K562 (cell line): ENCODE data around the gene MYOCD. TPM values are rescaled to one million over a fixed set of nuclear protein-coding genes. Genes with fewer than 3 reads are reported as not detected.

ENCODE experiments used
- ATAC-seq: fragments of 200-7000 bp; cut with Tn5 transposase; 3 replicates; pipeline ENCODE4 v1.9.1; 2020; ENCODE audit warnings: moderate library complexity
- BruUV-seq: library from RNA; stranded (reverse); fragments of 400-500 nt; replicated peaks from 2 replicates; lab custom pipeline; 2021; lab: Mats Ljungman, UMichigan
- CTCF ChIA-PET: fragments of 300-600 bp; formaldehyde crosslinking; extraction: SDS; loops from one replicate; lab custom pipeline; 2021; ENCODE audit warnings: low intra/inter-chr PET ratio; lab: Yijun Ruan, JAX
- POLR2A ChIA-PET: fragments of 300-600, 350-650 bp; sonication (Branson Sonifier 250); formaldehyde crosslinking; extraction: SDS; loops from one replicate; lab custom pipeline; 2021; ENCODE audit warnings: antibody characterized with exemption, inconsistent platforms; lab: Yijun Ruan, JAX
- DNase-seq, 4 experiments: peaks; one replicate each; pipeline versions ENCODE4 v3.0.0 to v3.0.0-alpha.2; 2011 to 2018; ENCODE audit warnings: low spot score in 3 of 4, mixed read lengths in 3 of 4; ENCODE audit errors: extremely low read depth in 1 of 4
- FAIRE-seq: peaks from 2 replicates; lab custom pipeline; 2011; peaks lifted over from hg19 to GRCh38; lab: Jason Lieb, UNC
- H2AFZ ChIP-seq: 2 replicates; pipeline ENCODE4 v1.6.0; 2011; ENCODE audit warnings: low read depth, low read length, control low read depth, inconsistent platforms
- H3K27ac ChIP-seq: fragments of 200-600 bp; 3 replicates; pipeline ENCODE4 v1.8.0; 2011; ENCODE audit warnings: low read depth, mild to moderate bottlenecking, control low read depth, inconsistent platforms, low read length, moderate library complexity, mixed read lengths; ENCODE audit errors: extremely low read depth
- H3K27me3 ChIP-seq, 2 experiments: fragments of 300-600 bp in 1 of 2; 2 replicates in 1 of 2; 3 replicates in 1 of 2; pipeline versions ENCODE4 v1.6.0 to v1.8.0; 2011; ENCODE audit warnings: inconsistent platforms in 2 of 2, low read length in 2 of 2, mild to moderate bottlenecking in 1 of 2, mixed read lengths in 1 of 2, moderate library complexity in 1 of 2; ENCODE audit not compliant: control insufficient read depth in 2 of 2, insufficient read depth in 2 of 2
- H3K36me3 ChIP-seq: fragments of 300-600 bp; 3 replicates; pipeline ENCODE4 v1.8.0; 2011; ENCODE audit warnings: mild to moderate bottlenecking, low read length, inconsistent platforms; ENCODE audit not compliant: control insufficient read depth, insufficient read depth
- H3K4me1 ChIP-seq, 2 experiments: fragments of 200-600 bp in 1 of 2; replicated peaks in 1 of 2; 2 replicates in 1 of 2; 3 replicates in 1 of 2; pipeline versions ENCODE4 v1.5.1 to v1.8.0; 2011; ENCODE audit warnings: inconsistent platforms in 2 of 2, low read length in 2 of 2, mild to moderate bottlenecking in 1 of 2, mixed read lengths in 1 of 2, moderate library complexity in 1 of 2; ENCODE audit not compliant: control insufficient read depth in 2 of 2, insufficient read depth in 2 of 2
- H3K4me2 ChIP-seq: 2 replicates; pipeline ENCODE4 v1.6.1; 2011; ENCODE audit warnings: low read length, control low read depth, inconsistent platforms, mixed read lengths; ENCODE audit not compliant: insufficient read depth
- H3K4me3 ChIP-seq: fragments of 200-600 bp; sonication (generic), shearing (Covaris generic); 2 replicates; pipeline ENCODE4 v1.5.1; 2016; ENCODE audit warnings: control low read depth, inconsistent platforms
- H3K79me2 ChIP-seq: fragments of 200-600 bp; 3 replicates; pipeline ENCODE4 v1.8.0; 2011; ENCODE audit warnings: low read length, inconsistent platforms; ENCODE audit not compliant: control insufficient read depth, insufficient read depth
- H3K9ac ChIP-seq, 2 experiments: 2 replicates each; pipeline versions ENCODE4 v1.6.0 to v1.6.1; 2011; ENCODE audit warnings: low read depth in 2 of 2, low read length in 2 of 2, control low read depth in 1 of 2, inconsistent platforms in 1 of 2, mild to moderate bottlenecking in 1 of 2, mixed read lengths in 1 of 2; ENCODE audit not compliant: insufficient read depth in 1 of 2
- H3K9me1 ChIP-seq: one replicate; pipeline ENCODE4 v1.6.0; 2011; ENCODE audit warnings: inconsistent platforms, mild to moderate bottlenecking, low read length, moderate library complexity; ENCODE audit not compliant: control insufficient read depth, insufficient read depth
- H3K9me3 ChIP-seq: replicated peaks from 2 replicates; pipeline ENCODE4 v1.5.1; 2011; ENCODE audit warnings: low read depth, low read length, inconsistent platforms; ENCODE audit not compliant: control insufficient read depth, insufficient read depth
- H4K20me1 ChIP-seq: replicated peaks from 2 replicates; pipeline ENCODE4 v1.6.1; 2011; ENCODE audit warnings: low read length, inconsistent platforms, mixed read lengths; ENCODE audit not compliant: control insufficient read depth, insufficient read depth
- ETV5 ChIP-seq: sonication (generic); formaldehyde crosslinking; IDR thresholded peaks from 2 replicates; pipeline ENCODE4 v1.4.0; 2020; ENCODE audit warnings: low read depth, mild to moderate bottlenecking, missing genetic modification reagents
- GATA2 ChIP-seq: sonication (generic); formaldehyde crosslinking; IDR thresholded peaks from 2 replicates; pipeline ENCODE4 v1.4.0; 2020; ENCODE audit warnings: mild to moderate bottlenecking, missing genetic modification reagents
- HDAC3 ChIP-seq: fragments of 450-650 bp; IDR thresholded peaks from 2 replicates; pipeline ENCODE4 v1.6.1; 2018; ENCODE audit warnings: borderline replicate concordance, mild to moderate bottlenecking, moderate library complexity; ENCODE audit not compliant: partially characterized antibody
- L3MBTL2 ChIP-seq: fragments of 450-650 bp; IDR thresholded peaks from 2 replicates; pipeline ENCODE4 v1.6.1; 2016; ENCODE audit warnings: mild to moderate bottlenecking, moderate library complexity
- MAFK ChIP-seq: IDR thresholded peaks from 2 replicates; pipeline ENCODE4 v1.6.1; 2011; ENCODE audit warnings: low read length, improper control_type of control experiment
- MTA1 ChIP-seq: fragments of 450-650 bp; IDR thresholded peaks from 2 replicates; pipeline ENCODE4 v1.6.1; 2017; ENCODE audit warnings: borderline replicate concordance
- NFRKB ChIP-seq: fragments of 450-650 bp; IDR thresholded peaks from 2 replicates; pipeline ENCODE4 v1.6.1; 2016; ENCODE audit warnings: low read depth
- OTX1 ChIP-seq: fragments of 450-650 bp; formaldehyde crosslinking; IDR thresholded peaks from 2 replicates; pipeline ENCODE4 v1.4.0; 2022; ENCODE audit warnings: mild to moderate bottlenecking
- RUNX1 ChIP-seq: sonication (generic); IDR thresholded peaks from 2 replicates; pipeline ENCODE4 v1.6.1; 2016; ENCODE audit warnings: antibody characterized with exemption, low read depth
- SMARCA4 ChIP-seq: fragments of 450-650 bp; IDR thresholded peaks from 2 replicates; pipeline ENCODE4 v1.6.1; 2016
- SRF ChIP-seq, 2 experiments: fragments of 250-450, 450-650 bp in 1 of 2; sonication (Bioruptor Pico) in 1 of 2; sonication (generic) in 1 of 2; formaldehyde crosslinking; IDR thresholded peaks; 2 replicates each; pipeline versions ENCODE4 v1.5.0 to v1.5.1; 2020 to 2022; ENCODE audit warnings: mild to moderate bottlenecking in 1 of 2, missing genetic modification reagents in 1 of 2
- WHSC1 ChIP-seq: IDR thresholded peaks from one replicate; pipeline ENCODE4 v1.6.1; 2012; ENCODE audit warnings: low read length, control low read depth, inconsistent platforms
- ZNF174 ChIP-seq: fragments of 250-450 bp; sonication (Bioruptor Pico); IDR thresholded peaks from 2 replicates; pipeline ENCODE4 v1.4.0; 2020; ENCODE audit warnings: mild to moderate bottlenecking
- ZNF311 ChIP-seq: fragments of 250-450 bp; sonication (Bioruptor Pico); IDR thresholded peaks from 2 replicates; pipeline ENCODE4 v1.4.0; 2020; ENCODE audit warnings: mild to moderate bottlenecking, moderate library complexity
- ZNF77 ChIP-seq: fragments of 250-450 bp; sonication (Bioruptor Pico); IDR thresholded peaks from 2 replicates; pipeline ENCODE4 v1.5.0; 2020
- ZNF778 ChIP-seq: fragments of 450-650 bp; formaldehyde crosslinking; IDR thresholded peaks from 2 replicates; pipeline ENCODE4 v1.4.0; 2020; ENCODE audit warnings: mild to moderate bottlenecking, moderate library complexity
- WGBS: fragments of 100-300 bp; shearing (Covaris generic); methylation state at CpG from one replicate; pipeline ENCODE4 v1.1.6; 2016; ENCODE audit warnings: low coverage, mixed read lengths; ENCODE audit not compliant: insufficient coverage; ENCODE audit errors: missing lambda C conversion rate; 5-methylcytosine and 5-hydroxymethylcytosine counted together
- in situ Hi-C: fragments of 300-500 bp; cut with MboI; formaldehyde crosslinking; loops from 4 replicates; pipeline ENCODE4 v1.15.0; 2018; ENCODE audit warnings: inconsistent platforms, mixed read lengths
- intact Hi-C: fragments of 100-400 bp; cut with micrococcal nuclease; formaldehyde crosslinking; loops from 2 replicates; pipeline ENCODE4 v1.14.2; 2022
- polyA plus RNA-seq, 8 experiments: library from polyadenylated mRNA; depleted of rRNA in 4 of 8; stranded (reverse) in 5 of 8; unstranded in 3 of 8; fragments of >200 nt; fragmentation: Nextera tagmentation in 2 of 8; fragmentation: Illumina TruSeq in 1 of 8; extraction: Ambion mirVana in 2 of 8; extraction: Trizol in 1 of 8; gene quantifications; 2 replicates each; pipeline versions ENCODE4 v1.2.1 to v1.2.3, GENCODE V29; 2011 to 2014; ENCODE audit warnings: inconsistent platforms in 1 of 8, missing spikeins in 1 of 8
- total RNA-seq, 7 experiments: library from RNA; depleted of rRNA in 6 of 7; stranded (reverse); fragments of >200 nt in 6 of 7; fragmentation: Illumina TruSeq in 2 of 7; extraction: Trizol in 2 of 7; gene quantifications; 2 replicates each; pipeline versions ENCODE4 v1.2.1 to v1.2.3, GENCODE V29; 2011 to 2021; ENCODE audit warnings: low replicate concordance in 1 of 7
- TF ChIP-seq, protein P1 (sequence below): fragments of 250-450 bp; sonication (Bioruptor Pico); IDR thresholded peaks from 2 replicates; pipeline ENCODE4 v1.4.0; 2020; ENCODE audit warnings: mild to moderate bottlenecking, moderate library complexity
- TF ChIP-seq, protein P2 (sequence below), 2 experiments: fragments of 450-650 bp; IDR thresholded peaks; 2 replicates each; pipeline ENCODE4 v1.6.1; 2016

Gene MYOCD
- total and polyA plus RNA-seq, 9 of the 15 experiments (the other 6 are each of a cell fraction or from before 2014, with no cell fraction given) = not detected

GRCh38 chr17:12745486-12745885 is 79.8 kb downstream of the MYOCD start:
- TF ChIP-seq ZNF174 (CRISPR knock-in tag) = no peak
- no peak for TF ChIP-seq MAFK
- no peak for TF ChIP-seq HDAC3
- no peak for TF ChIP-seq ZNF778
- TF ChIP-seq MTA1 = no peak
- TF ChIP-seq ZNF311 (CRISPR knock-in tag) = no peak
- TF ChIP-seq ETV5 (CRISPR knock-in tag) = no peak
- H3K4me1 ChIP-seq = no peaks in the 10 kb centered on the region
- CTCF ChIA-PET = no interaction called here
- H3K36me3 ChIP-seq = no peaks in the 10 kb centered on the region
- POLR2A ChIA-PET = no interaction called here
- H3K27ac ChIP-seq = no peak overlapping the region
- DNase-seq (no peak), FAIRE-seq (no peak), ATAC-seq (no peak)
- no peaks in the 10 kb centered on the region for H3K9me1 ChIP-seq
- intact Hi-C loops (loop anchor here (5.0 to 10.0 kb wide), 2 partner anchors 187 to 191 kb away; no protein-coding TSS in a partner anchor), in situ Hi-C loops (no loop called here)
- no TSS peak for BruUV-seq
- H4K20me1 ChIP-seq = no peaks in the 10 kb centered on the region
- WGBS = 4% methylated on average over 6 of the region's 7 CpGs
- peaks cover 0 to 5% of the 10 kb centered on the region in 2 experiments; a peak in 2 of 5 replicates for H3K27me3 ChIP-seq
- no peak overlapping the region for H2AFZ ChIP-seq
- no peak overlapping the region for H3K4me2 ChIP-seq
- no peaks in the 10 kb centered on the region for H3K79me2 ChIP-seq
- no peak overlapping the region for H3K4me3 ChIP-seq
- H3K9ac ChIP-seq = no peak overlapping the region
- H3K9me3 ChIP-seq = no peaks in the 10 kb centered on the region

GRCh38 chr17:12756786-12757185 is 91.1 kb downstream of the MYOCD start:
- Histone ChIP-seq H3K9ac (no peak overlapping the region), H3K4me1 (no peaks in the 10 kb centered on the region), H3K79me2 (no peaks in the 10 kb centered on the region), H3K4me2 (no peak overlapping the region), H4K20me1 (no peaks in the 10 kb centered on the region), H3K4me3 (no peak overlapping the region), H2AFZ (no peak overlapping the region), H3K9me1 (no peaks in the 10 kb centered on the region), H3K9me3 (no peaks in the 10 kb centered on the region), H3K36me3 (no peaks in the 10 kb centered on the region), H3K27ac (no peak overlapping the region), H3K27me3 (peaks cover 0 to 5% of the 10 kb centered on the region in 2 experiments; a peak in 4 of 5 replicates)
- in situ Hi-C loops = no loop called here
- ChIA-PET CTCF (no interaction called here), POLR2A (no interaction called here)
- FAIRE-seq (no peak), ATAC-seq (no peak), DNase-seq (no peak)
- intact Hi-C loops = no loop called here
- BruUV-seq = no TSS peak
- TF ChIP-seq, protein P1, sequence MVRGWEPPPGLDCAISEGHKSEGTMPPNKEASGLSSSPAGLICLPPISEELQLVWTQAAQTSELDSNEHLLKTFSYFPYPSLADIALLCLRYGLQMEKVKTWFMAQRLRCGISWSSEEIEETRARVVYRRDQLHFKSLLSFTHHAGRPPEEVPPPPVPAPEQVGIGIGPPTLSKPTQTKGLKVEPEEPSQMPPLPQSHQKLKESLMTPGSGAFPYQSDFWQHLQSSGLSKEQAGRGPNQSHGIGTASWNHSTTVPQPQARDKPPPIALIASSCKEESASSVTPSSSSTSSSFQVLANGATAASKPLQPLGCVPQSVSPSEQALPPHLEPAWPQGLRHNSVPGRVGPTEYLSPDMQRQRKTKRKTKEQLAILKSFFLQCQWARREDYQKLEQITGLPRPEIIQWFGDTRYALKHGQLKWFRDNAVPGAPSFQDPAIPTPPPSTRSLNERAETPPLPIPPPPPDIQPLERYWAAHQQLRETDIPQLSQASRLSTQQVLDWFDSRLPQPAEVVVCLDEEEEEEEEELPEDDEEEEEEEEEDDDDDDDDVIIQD (CRISPR knock-in tag) = no peak
- TF ChIP-seq OTX1 (CRISPR knock-in tag) (no peak), SRF (CRISPR knock-in tag; IDR thresholded peaks at IDR 0.05) (no peak), GATA2 (CRISPR knock-in tag) (no peak), NFRKB (no peak), RUNX1 (no peak), SMARCA4 (no peak), WHSC1 (no peak), ZNF77 (no peak), L3MBTL2 (no peak)
- TF ChIP-seq, protein P2, sequence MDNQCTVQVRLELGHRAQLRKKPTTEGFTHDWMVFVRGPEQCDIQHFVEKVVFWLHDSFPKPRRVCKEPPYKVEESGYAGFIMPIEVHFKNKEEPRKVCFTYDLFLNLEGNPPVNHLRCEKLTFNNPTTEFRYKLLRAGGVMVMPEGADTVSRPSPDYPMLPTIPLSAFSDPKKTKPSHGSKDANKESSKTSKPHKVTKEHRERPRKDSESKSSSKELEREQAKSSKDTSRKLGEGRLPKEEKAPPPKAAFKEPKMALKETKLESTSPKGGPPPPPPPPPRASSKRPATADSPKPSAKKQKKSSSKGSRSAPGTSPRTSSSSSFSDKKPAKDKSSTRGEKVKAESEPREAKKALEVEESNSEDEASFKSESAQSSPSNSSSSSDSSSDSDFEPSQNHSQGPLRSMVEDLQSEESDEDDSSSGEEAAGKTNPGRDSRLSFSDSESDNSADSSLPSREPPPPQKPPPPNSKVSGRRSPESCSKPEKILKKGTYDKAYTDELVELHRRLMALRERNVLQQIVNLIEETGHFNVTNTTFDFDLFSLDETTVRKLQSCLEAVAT (IDR thresholded peaks at IDR 0.05) = no peak
